Measurements from ENCODE around the gene CFAP58.

DNA sequence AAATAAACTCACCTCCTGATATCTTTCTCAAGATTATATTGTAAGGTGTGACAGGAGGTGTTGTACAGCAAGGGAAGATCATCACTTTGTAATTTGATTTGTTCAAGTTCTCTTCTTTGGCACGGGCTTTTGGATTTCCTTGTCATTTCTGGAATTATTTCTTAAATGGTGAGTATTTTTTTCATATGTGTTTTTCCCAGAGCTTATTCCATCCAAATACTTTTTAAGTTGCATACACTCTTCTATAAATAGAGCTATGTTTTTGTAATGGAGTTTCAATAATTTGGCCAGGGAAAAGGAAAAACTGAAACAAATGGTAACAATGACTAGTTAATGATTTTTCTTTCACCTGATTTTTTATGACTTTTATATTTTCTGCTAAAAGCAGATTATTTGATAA is 92.5 kb downstream of the CFAP58 start:
- TF ChIP-seq POLR2A (IDR thresholded peaks at IDR 0.05): no peak
- TF ChIP-seq, protein P1, sequence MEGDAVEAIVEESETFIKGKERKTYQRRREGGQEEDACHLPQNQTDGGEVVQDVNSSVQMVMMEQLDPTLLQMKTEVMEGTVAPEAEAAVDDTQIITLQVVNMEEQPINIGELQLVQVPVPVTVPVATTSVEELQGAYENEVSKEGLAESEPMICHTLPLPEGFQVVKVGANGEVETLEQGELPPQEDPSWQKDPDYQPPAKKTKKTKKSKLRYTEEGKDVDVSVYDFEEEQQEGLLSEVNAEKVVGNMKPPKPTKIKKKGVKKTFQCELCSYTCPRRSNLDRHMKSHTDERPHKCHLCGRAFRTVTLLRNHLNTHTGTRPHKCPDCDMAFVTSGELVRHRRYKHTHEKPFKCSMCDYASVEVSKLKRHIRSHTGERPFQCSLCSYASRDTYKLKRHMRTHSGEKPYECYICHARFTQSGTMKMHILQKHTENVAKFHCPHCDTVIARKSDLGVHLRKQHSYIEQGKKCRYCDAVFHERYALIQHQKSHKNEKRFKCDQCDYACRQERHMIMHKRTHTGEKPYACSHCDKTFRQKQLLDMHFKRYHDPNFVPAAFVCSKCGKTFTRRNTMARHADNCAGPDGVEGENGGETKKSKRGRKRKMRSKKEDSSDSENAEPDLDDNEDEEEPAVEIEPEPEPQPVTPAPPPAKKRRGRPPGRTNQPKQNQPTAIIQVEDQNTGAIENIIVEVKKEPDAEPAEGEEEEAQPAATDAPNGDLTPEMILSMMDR (IDR thresholded peaks at IDR 0.05): no peak
